Endothelial cell of umbilical vein (primary cell): Measurements from ENCODE around the gene NUTM2A.
"Not testable (repeated sequence)": the region's sequence is repeated elsewhere in the genome, so short reads cannot be mapped to it uniquely, and the experiment has no call there.

Experiments
- CTCF ChIP-seq, 2 donors: IDR thresholded peaks; 1 replicate in 1 of 2; 2 replicates in 1 of 2; pipeline ENCODE4 v1.5.1; 2011; ENCODE audit warnings: low read length in 2 of 2, mild to moderate bottlenecking in 2 of 2, moderate library complexity in 2 of 2, control low read depth in 1 of 2, inconsistent platforms in 1 of 2, low read depth in 1 of 2; ENCODE audit not compliant: insufficient read depth in 1 of 2; ENCODE audit errors: extremely low read depth in 1 of 2
- EZH2 ChIP-seq: IDR thresholded peaks from 2 replicates; pipeline ENCODE4 v1.6.1; 2012; ENCODE audit warnings: borderline replicate concordance, low read depth, mild to moderate bottlenecking, moderate library complexity, low read length, inconsistent platforms; ENCODE audit not compliant: severe bottlenecking
- GATA2 ChIP-seq: IDR thresholded peaks from 2 replicates; pipeline ENCODE4 v1.7.0; 2011; ENCODE audit warnings: low read depth, mild to moderate bottlenecking, moderate library complexity, mixed read lengths, low read length; ENCODE audit not compliant: insufficient read length, insufficient read depth
- MAX ChIP-seq: IDR thresholded peaks from 2 replicates; pipeline ENCODE4 v1.6.1; 2011; ENCODE audit not compliant: insufficient read depth, insufficient read length
- MYC ChIP-seq: IDR thresholded peaks from one replicate; pipeline ENCODE4 v1.6.1; 2011; ENCODE audit warnings: mild to moderate bottlenecking, low read depth, low read length
- POLR2A ChIP-seq: IDR thresholded peaks from 2 replicates; pipeline ENCODE4 v1.6.1; 2012; ENCODE audit warnings: low read depth, mild to moderate bottlenecking, control low read depth, low read length
- POLR2AphosphoS5 ChIP-seq: IDR thresholded peaks from 2 replicates; pipeline ENCODE4 v1.6.1; 2012; ENCODE audit warnings: low read depth, mild to moderate bottlenecking, control low read depth, low read length, moderate library complexity; ENCODE audit not compliant: insufficient read depth

- TF ChIP-seq CTCF (IDR thresholded peaks at IDR 0.05; ENCODE audit: extremely low read depth in 1 of 2, insufficient read depth in 1 of 2, low read depth in 1 of 2, low read length in 2 of 2); EZH2; POLR2A; GATA2; POLR2AphosphoS5; MAX; MYC: not testable (repeated sequence)
Measured at GRCh38 chr10:87200924-87201323, 24.3 kb upstream of the NUTM2A start.
